Stimulated activated CD8-positive, alpha-beta memory T cell treated with anti-CD3 and anti-CD28 coated beads, Interleukin-2, amount 100 ng/mL, for 48 hours (primary cell): ENCODE measurements around the gene SPON2.

ENCODE experiments used
- DNase-seq, 2 donors: peaks; one replicate each; pipeline ENCODE4 v3.0.0-alpha.2; 2020; ENCODE audit warnings: low read depth in 2 of 2

Gene SPON2

GRCh38 chr4:1172228-1172851 lies at the start of gene SPON2:
TSS of gene SPON2 (minus strand) at chr4:1172583.
- DNase-seq, result no peak

GRCh38 chr4:1221155-1221870 lies 48.9 kb upstream of the SPON2 start:
- DNase-seq, result no peak

DNA sequence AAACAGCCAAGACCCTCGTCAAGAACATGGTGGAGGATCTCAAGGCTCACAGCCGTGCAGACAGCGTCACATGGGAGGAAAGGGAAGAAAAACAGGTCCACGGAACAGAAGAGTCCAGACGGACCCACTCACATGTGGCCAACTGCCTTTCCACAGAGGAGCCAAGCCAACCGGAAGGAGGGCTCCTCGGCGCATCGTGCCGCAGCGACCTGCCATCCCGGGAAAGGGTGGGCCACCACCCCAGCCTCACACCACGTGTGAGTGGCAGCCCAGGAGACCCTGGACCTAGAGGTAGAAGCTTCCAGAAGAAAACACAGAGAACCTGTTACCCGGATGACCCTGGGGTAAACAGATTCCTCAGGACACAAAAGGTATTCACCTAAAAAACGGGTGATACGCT lies 48.2 kb upstream of the SPON2 start:
- no peak for DNase-seq

DNA sequence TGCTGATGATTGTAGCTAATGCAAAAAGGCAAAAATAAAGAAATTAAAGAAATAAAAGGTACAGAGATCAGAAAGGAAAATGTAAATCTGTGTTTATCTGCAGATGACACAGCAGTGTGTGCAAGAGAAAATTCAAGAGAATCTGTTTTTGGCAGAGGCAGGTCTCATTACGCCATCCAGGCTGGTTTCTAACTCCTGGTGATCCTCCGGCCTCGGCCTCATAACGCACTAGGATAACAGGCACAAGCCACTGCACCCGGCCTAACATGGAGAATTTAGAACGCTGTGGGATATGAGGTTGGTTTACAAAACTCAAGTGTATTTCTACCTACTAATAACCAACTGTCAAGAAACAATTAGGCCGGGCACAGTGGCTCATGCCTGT lies 47.2 kb upstream of the SPON2 start:
- DNase-seq, result no peak

- DNase-seq, result no peak
These were observed 46.5 kb upstream of the SPON2 start for GRCh38 chr4:1218634-1219565.

GRCh38 chr4:1217366-1217765 lies 45.0 kb upstream of the SPON2 start:
- DNase-seq, result no peak

DNA sequence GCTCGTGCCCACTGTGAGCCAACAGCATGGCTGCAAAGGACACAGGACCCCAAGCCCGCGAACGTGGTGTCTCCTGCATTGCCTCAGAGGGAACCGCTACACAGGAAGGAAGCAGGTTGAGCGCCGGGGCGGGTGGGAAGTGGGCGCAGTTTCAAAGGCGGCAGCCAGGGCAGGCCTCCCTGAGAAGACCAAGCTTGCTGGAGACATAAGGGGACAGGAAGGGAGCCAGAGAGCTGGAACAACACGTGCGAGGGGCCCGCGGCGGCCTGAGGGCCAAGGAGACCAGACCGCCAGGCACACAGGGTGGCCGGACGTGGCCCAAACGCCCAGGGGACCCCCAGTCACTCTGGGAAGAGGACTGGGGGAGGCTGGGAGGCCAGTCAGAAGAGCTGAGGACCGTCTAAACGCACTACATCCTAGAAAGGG lies 44.5 kb upstream of the SPON2 start:
- DNase-seq, result peak; percentile 49 to 60

- DNase-seq, result no peak
These were observed 43.8 kb upstream of the SPON2 start for GRCh38 chr4:1216076-1216614.

DNA sequence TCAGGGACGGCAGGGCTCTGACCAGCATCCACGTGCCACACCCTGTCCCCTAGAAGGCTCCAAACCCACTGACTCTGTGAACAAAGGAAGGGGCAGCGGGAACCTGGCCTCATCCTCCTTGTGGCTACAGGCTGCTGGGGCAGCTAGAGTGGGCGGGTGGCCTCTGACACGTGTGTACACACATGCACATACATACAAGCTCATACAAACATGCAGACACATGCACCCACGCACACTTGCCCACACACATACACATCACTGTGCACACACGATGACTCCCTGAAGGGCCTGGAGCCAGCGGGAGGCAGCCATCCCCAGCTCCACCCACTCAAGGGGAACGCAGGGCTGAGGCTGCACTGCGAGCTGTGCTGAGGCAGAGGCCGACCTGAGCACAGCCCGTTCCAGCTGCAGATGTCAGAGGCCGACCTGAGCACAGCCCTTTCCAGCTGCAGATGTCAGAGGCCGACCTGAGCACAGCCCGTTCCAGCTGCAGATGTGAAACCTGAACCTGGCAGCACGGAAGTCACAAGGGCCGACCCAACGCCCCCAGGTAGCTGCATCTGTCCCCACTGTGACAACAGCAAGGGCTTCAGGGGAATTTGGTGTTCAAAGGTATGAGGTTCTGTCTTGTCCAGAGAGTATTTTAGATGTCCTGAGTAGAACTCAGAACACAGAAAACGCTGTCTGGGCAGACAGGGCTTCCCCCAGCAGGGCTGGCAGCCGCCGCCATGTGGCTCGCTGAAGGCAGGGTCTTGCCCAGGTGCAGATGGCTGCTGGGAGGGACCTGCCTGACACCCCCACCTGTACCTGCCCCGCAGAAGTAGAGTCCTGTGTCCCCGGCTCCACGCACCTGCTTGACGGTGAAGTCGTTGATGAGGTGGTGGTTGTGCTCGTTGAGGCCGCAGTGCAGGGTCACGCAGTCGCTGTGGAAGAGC lies 43.0 kb upstream of the SPON2 start:
- no peak for DNase-seq

DNA sequence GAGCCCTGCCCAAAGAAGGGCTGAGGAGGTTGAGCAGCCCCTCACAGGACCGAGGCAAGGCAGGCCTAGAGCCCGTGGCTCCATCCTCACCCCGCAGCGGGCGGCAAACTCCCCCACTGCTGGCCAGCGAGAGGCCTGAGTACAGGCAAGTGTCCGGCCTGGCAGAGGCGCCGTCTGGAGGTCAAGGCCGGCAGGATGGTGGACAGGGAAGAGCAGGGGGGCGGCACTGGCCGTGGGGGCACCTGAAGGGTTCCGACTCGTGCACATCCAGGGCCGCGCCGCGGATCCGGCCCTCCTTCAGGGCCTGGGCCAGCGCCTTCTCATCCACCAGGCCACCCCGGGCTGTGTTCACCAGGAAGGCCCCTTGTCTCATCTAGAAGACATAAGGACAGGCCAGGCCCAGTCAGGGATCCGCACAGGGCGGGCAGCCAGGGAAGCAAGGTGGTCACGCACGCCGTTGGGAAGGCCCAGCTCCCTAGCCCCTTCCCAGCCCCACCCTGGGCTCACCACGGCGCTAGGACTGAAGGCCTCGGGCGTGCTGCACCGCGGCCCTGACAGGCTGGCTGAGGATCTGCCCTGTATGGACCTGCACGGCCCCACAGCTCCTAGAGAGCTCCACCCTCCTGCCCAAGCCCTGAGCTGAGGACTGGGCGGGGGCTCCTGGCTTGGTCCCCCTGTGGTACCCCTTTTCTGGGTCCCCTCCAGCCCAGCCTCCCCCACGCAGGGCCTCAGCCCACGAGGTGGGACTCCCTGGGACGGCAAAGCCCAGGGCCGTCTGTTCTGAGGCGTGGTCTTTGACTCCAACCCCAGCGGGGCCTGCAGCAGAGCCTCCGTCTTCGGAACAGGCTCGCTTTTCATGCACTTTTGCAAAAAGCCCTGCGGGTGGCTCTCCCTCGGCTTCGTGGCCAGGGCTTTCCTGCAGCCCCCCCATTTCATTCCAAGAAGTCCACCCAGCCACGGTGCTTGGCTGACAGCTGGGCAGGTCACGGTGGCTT lies 42.0 kb upstream of the SPON2 start:
- no peak for DNase-seq

- no peak for DNase-seq
These were observed 41.1 kb upstream of the SPON2 start for GRCh38 chr4:1213336-1213995.

GRCh38 chr4:1212546-1213335 lies 40.4 kb upstream of the SPON2 start:
- no peak for DNase-seq

GRCh38 chr4:1211891-1212545 lies 39.6 kb upstream of the SPON2 start:
- DNase-seq, result no peak

DNA sequence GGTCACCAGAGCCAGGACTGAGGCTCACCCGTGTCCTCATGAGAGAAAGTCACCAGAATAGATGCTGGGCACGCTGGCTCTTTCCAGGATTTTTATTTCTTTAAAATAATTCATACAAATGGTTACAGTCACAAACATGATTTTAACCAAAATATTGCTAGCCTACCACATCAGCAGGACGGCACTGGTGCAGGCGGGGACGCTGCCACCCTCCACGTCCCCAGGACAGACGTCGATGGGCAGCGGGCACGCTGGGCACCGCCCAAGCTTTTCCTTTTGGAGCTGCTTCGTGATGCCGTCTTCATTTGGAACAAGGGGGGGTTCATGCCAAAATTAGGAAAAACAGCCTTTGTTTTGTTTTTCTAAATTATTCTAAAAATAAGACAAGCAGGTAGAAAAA lies 39.0 kb upstream of the SPON2 start:
- no peak for DNase-seq

DNA sequence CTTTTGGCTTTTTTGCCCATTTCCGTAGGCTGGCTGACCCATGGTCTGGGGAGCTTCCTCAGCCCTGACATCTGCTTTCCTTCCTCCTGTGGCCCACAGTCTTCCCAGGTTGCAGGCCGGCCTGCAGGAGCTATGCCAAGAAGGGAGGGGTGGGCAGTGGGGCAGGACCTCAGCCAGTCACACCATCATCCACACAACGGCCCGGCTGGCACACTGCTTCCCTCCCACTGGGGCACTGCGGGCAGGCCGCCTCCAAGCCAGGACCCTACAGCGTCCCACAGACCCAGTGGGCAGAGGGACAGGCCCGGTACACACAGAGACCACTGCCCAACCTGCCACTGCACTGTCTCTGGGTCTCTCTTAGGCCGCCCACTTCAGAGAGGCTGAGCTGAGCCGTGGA lies 38.6 kb upstream of the SPON2 start:
- DNase-seq, result no peak

- no peak for DNase-seq
These were observed 38.0 kb upstream of the SPON2 start for GRCh38 chr4:1210241-1210841.

DNA sequence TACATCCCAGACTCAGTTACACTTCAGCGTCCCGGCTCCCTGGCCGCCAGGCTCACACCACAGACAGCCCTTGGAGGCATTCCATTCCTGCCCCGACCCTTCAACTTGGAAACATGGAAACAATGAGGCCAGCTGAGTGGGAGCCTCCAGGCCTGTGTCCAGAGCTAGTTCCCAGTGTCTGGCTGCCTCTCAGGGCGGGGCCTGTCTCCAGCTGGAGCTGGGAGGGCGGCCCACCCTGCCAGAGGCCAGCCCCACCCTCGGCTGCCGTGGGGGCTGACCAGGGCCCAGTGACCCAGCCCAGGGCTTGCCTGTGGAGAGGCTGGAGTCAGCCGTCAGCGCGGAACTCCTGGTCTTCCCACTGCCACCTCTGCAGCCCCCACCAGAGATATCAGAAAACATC lies 37.4 kb upstream of the SPON2 start:
- no peak for DNase-seq
